Measurements from ENCODE around the gene NPTX2.
"Not testable (repeated sequence)": the region's sequence is repeated elsewhere in the genome, so short reads cannot be mapped to it uniquely, and the experiment has no call there.

NPTX2 gene

GRCh38 chr7:98617051-98617959, at the start of gene NPTX2:
TSS of gene NPTX2 (plus strand) at chr7:98617285. CDS start at chr7:98617462, 177 bp downstream.
- DNase-seq (ENCODE audit: low read depth in 2 of 2), result no peak

GRCh38 chr7:98567991-98568390, 49.1 kb upstream of the NPTX2 start:
- no peak for DNase-seq (ENCODE audit: low read depth in 2 of 2)

- no peak for DNase-seq (ENCODE audit: low read depth in 2 of 2)
Measured at GRCh38 chr7:98568891-98569290, 48.2 kb upstream of the NPTX2 start.

GRCh38 chr7:98569691-98570337, 47.3 kb upstream of the NPTX2 start:
- DNase-seq (ENCODE audit: low read depth in 2 of 2), result no peak

- no peak for DNase-seq (ENCODE audit: low read depth in 2 of 2)
Measured at GRCh38 chr7:98571006-98571405, 46.1 kb upstream of the NPTX2 start.

GRCh38 chr7:98571986-98572385, 45.1 kb upstream of the NPTX2 start:
- DNase-seq (ENCODE audit: low read depth in 2 of 2), result no peak

- DNase-seq (ENCODE audit: low read depth in 2 of 2), result not testable (repeated sequence)
Measured at GRCh38 chr7:98572716-98573115, 44.4 kb upstream of the NPTX2 start.

- DNase-seq (ENCODE audit: low read depth in 2 of 2), result no peak
Measured at GRCh38 chr7:98573816-98574215, 43.3 kb upstream of the NPTX2 start.

GRCh38 chr7:98575878-98576277, 41.2 kb upstream of the NPTX2 start:
- DNase-seq (ENCODE audit: low read depth in 2 of 2), result no peak

- DNase-seq (ENCODE audit: low read depth in 2 of 2), result no peak
Measured at GRCh38 chr7:98584830-98585229, 32.3 kb upstream of the NPTX2 start.

GRCh38 chr7:98591926-98592325, 25.2 kb upstream of the NPTX2 start:
- no peak for DNase-seq (ENCODE audit: low read depth in 2 of 2)

GRCh38 chr7:98594348-98594747, 22.7 kb upstream of the NPTX2 start:
- no peak for DNase-seq (ENCODE audit: low read depth in 2 of 2)

- no peak for DNase-seq (ENCODE audit: low read depth in 2 of 2)
Measured at GRCh38 chr7:98594787-98595186, 22.3 kb upstream of the NPTX2 start.

- no peak for DNase-seq (ENCODE audit: low read depth in 2 of 2)
Measured at GRCh38 chr7:98598846-98599615, 18.1 kb upstream of the NPTX2 start.

GRCh38 chr7:98599886-98600285, 17.2 kb upstream of the NPTX2 start:
- no peak for DNase-seq (ENCODE audit: low read depth in 2 of 2)

- DNase-seq (ENCODE audit: low read depth in 2 of 2), result no peak
Measured at GRCh38 chr7:98602755-98603398, 14.2 kb upstream of the NPTX2 start.

- no peak for DNase-seq (ENCODE audit: low read depth in 2 of 2)
Measured at GRCh38 chr7:98603399-98603788, 13.7 kb upstream of the NPTX2 start.

- no peak for DNase-seq (ENCODE audit: low read depth in 2 of 2)
Measured at GRCh38 chr7:98613601-98614425, 3.3 kb upstream of the NPTX2 start.

- DNase-seq (ENCODE audit: low read depth in 2 of 2), result no peak
Measured at GRCh38 chr7:98616381-98617050, 569 bp upstream of the NPTX2 start.

- no peak for DNase-seq (ENCODE audit: low read depth in 2 of 2)
Measured at GRCh38 chr7:98617960-98618418, 904 bp downstream of the NPTX2 start.

All from stimulated activated CD8-positive, alpha-beta memory T cell treated with anti-CD3 and anti-CD28 coated beads, Interleukin-7, amount 100 ng/mL, for 1 hour (primary cell).